CD14-positive monocyte (primary cell): Measurements from ENCODE around the gene GPR75. TPM values are rescaled to one million over a fixed set of nuclear protein-coding genes. Genes with fewer than 3 reads are reported as not detected.

Experiments
- DNase-seq, 3 donors: peaks; one replicate each; pipeline ENCODE4 v3.0.0-alpha.2; 2011 to 2022
- H2AFZ ChIP-seq: 2 replicates; pipeline ENCODE4 v1.6.0; 2012; ENCODE audit warnings: mild to moderate bottlenecking, low read depth, low read length, inconsistent platforms; ENCODE audit not compliant: insufficient read depth, poor library complexity, severe bottlenecking
- H3K27ac ChIP-seq, 2 donors: 1 replicate in 1 of 2; 2 replicates in 1 of 2; pipeline ENCODE4 v1.5.1; 2012 to 2013; ENCODE audit warnings: low read length in 2 of 2, control low read depth in 1 of 2, inconsistent platforms in 1 of 2, low read depth in 1 of 2, mild to moderate bottlenecking in 1 of 2
- H3K27me3 ChIP-seq, 2 donors: one replicate each; pipeline versions ENCODE4 v1.6.0 to v1.6.1; 2011 to 2013; ENCODE audit warnings: low read length in 2 of 2; ENCODE audit not compliant: control insufficient read depth in 2 of 2, insufficient read depth in 2 of 2
- H3K36me3 ChIP-seq, 2 donors: replicated peaks in 1 of 2; 1 replicate in 1 of 2; 2 replicates in 1 of 2; pipeline versions ENCODE4 v1.5.1 to v1.6.1; 2012 to 2013; ENCODE audit warnings: low read length in 2 of 2, control low read depth in 1 of 2, inconsistent platforms in 1 of 2, mild to moderate bottlenecking in 1 of 2; ENCODE audit not compliant: insufficient read depth in 2 of 2, control insufficient read depth in 1 of 2
- H3K4me1 ChIP-seq, 2 donors: 1 replicate in 1 of 2; 2 replicates in 1 of 2; pipeline versions ENCODE4 v1.5.1 to v1.6.1; 2012 to 2013; ENCODE audit warnings: low read length in 2 of 2, control low read depth in 1 of 2, inconsistent platforms in 1 of 2, mild to moderate bottlenecking in 1 of 2, moderate library complexity in 1 of 2; ENCODE audit not compliant: insufficient read depth in 2 of 2, control insufficient read depth in 1 of 2
- H3K4me2 ChIP-seq: replicated peaks from 2 replicates; pipeline ENCODE3; 2012; ENCODE audit warnings: low read length, moderate library complexity, mild to moderate bottlenecking; ENCODE audit not compliant: poor library complexity, severe bottlenecking; ENCODE audit errors: extremely low read depth
- H3K4me3 ChIP-seq, 3 experiments: fragments of 200-600 bp in 1 of 3; sonication (generic) in 1 of 3; replicated peaks in 1 of 3; 1 replicate in 2 of 3; 2 replicates in 1 of 3; pipeline ENCODE4 v1.5.1; 2011 to 2013; ENCODE audit warnings: low read length in 3 of 3, mild to moderate bottlenecking in 3 of 3, control low read depth in 2 of 3, low read depth in 2 of 3, inconsistent platforms in 1 of 3, moderate library complexity in 1 of 3
- H3K79me2 ChIP-seq: 2 replicates; pipeline ENCODE4 v1.6.0; 2012; ENCODE audit warnings: mild to moderate bottlenecking, control low read depth, inconsistent platforms, low read length, moderate library complexity; ENCODE audit not compliant: insufficient read depth
- H3K9ac ChIP-seq: 2 replicates; pipeline ENCODE4 v1.6.0; 2017; ENCODE audit warnings: low read length, mild to moderate bottlenecking; ENCODE audit not compliant: insufficient read depth, poor library complexity, severe bottlenecking
- H3K9me3 ChIP-seq, 2 donors: replicated peaks in 1 of 2; 1 replicate in 1 of 2; 2 replicates in 1 of 2; pipeline versions ENCODE4 v1.5.1 to v1.6.1; 2012 to 2013; ENCODE audit warnings: low read length in 2 of 2, control low read depth in 1 of 2; ENCODE audit not compliant: control insufficient read depth in 1 of 2, insufficient read depth in 1 of 2
- H4K20me1 ChIP-seq: 2 replicates; pipeline ENCODE4 v1.6.0; 2012; ENCODE audit warnings: mild to moderate bottlenecking, low read length, control low read depth, moderate library complexity; ENCODE audit not compliant: insufficient read depth
- H3K27ac Mint-ChIP-seq, 7 donors: one replicate each; pipeline ENCODE4 v1.8.0; 2020; ENCODE audit warnings: mild to moderate bottlenecking in 7 of 7, mixed read lengths in 7 of 7, moderate library complexity in 6 of 7, inconsistent platforms in 2 of 7
- H3K27me3 Mint-ChIP-seq, 3 donors: one replicate each; pipeline ENCODE4 v1.8.0; 2021 to 2022; ENCODE audit warnings: low read depth in 3 of 3, mild to moderate bottlenecking in 3 of 3, mixed read lengths in 3 of 3, moderate library complexity in 3 of 3, inconsistent platforms in 1 of 3
- H3K36me3 Mint-ChIP-seq, 2 donors: one replicate each; pipeline ENCODE4 v1.8.0; 2020; ENCODE audit warnings: mixed read lengths in 2 of 2, inconsistent platforms in 1 of 2, mild to moderate bottlenecking in 1 of 2
- H3K4me1 Mint-ChIP-seq: one replicate; pipeline ENCODE4 v1.8.0; 2020; ENCODE audit warnings: mild to moderate bottlenecking, mixed read lengths
- H3K4me3 Mint-ChIP-seq, 2 donors: one replicate each; pipeline ENCODE4 v1.8.0; 2020; ENCODE audit warnings: mild to moderate bottlenecking in 2 of 2, mixed read lengths in 2 of 2, moderate library complexity in 1 of 2
- H3K9me3 Mint-ChIP-seq, 7 donors: one replicate each; pipeline ENCODE4 v1.8.0; 2020 to 2022; ENCODE audit warnings: mixed read lengths in 7 of 7, mild to moderate bottlenecking in 6 of 7, moderate library complexity in 6 of 7, inconsistent platforms in 2 of 7
- CTCF ChIP-seq: fragments of 200-600 bp; IDR thresholded peaks from one replicate; pipeline ENCODE4 v1.8.0; 2022; ENCODE audit warnings: antibody characterized with exemption, mild to moderate bottlenecking
- WGBS: methylation state at CpG from one replicate; pipeline ENCODE4 v1.1.5; 2013; ENCODE audit warnings: missing lambda C conversion rate; ENCODE audit not compliant: insufficient coverage; 5-methylcytosine and 5-hydroxymethylcytosine counted together
- intact Hi-C, 2 donors: fragments of 100-400 bp; cut with micrococcal nuclease; formaldehyde crosslinking; loops; one replicate each; pipeline versions ENCODE4 v1.15.0 to v1.15.1; 2023
- polyA plus RNA-seq, 3 donors: library from polyadenylated mRNA; depleted of rRNA in 1 of 3; unstranded in 2 of 3; stranded (reverse) in 1 of 3; fragments of 300-500 nt in 2 of 3; fragments of >200 nt in 1 of 3; fragmentation: Illumina TruSeq in 2 of 3; gene quantifications; 1 replicate in 2 of 3; 2 replicates in 1 of 3; pipeline ENCODE4 v1.2.3, GENCODE V29; 2012 to 2021

The GPR75 gene
- polyA plus RNA-seq, 3 donors = 2.2 TPM; not detected in 2

- peaks cover 66 to 94% of the 10 kb centered on the region in 2 donors for H3K36me3 ChIP-seq
- no peaks in the 10 kb centered on the region for H3K27me3 Mint-ChIP-seq
- no peaks in the 10 kb centered on the region for H3K27me3 ChIP-seq
- no peaks in the 10 kb centered on the region for H3K4me1 ChIP-seq
- H3K9me3 Mint-ChIP-seq = peaks cover 0 to 2% (median 0%) of the 10 kb centered on the region in 7 donors
- no peak for TF ChIP-seq CTCF
- H3K4me1 Mint-ChIP-seq = no peaks in the 10 kb centered on the region
- no peak overlapping the region for H3K4me3 ChIP-seq
- no peaks in the 10 kb centered on the region for H3K79me2 ChIP-seq
- no peak overlapping the region for H3K4me2 ChIP-seq
- DNase-seq = no peak
- H4K20me1 ChIP-seq = no peaks in the 10 kb centered on the region
- H3K9ac ChIP-seq = no peak overlapping the region
- H3K9me3 ChIP-seq = no peaks in the 10 kb centered on the region
- H3K27ac Mint-ChIP-seq = no peak overlapping the region
- no peak overlapping the region for H3K4me3 Mint-ChIP-seq
- no peak overlapping the region for H2AFZ ChIP-seq
- intact Hi-C loops = loop anchor here in 1 of 2 donors (10.0 kb wide), 1 partner anchor 53 kb away; no protein-coding TSS in a partner anchor
- H3K36me3 Mint-ChIP-seq = peaks cover 69 to 89% of the 10 kb centered on the region in 2 donors
- no peak overlapping the region for H3K27ac ChIP-seq
Observed at GRCh38 chr2:53881986-53882385, 22.2 kb upstream of the GPR75 start.

DNA sequence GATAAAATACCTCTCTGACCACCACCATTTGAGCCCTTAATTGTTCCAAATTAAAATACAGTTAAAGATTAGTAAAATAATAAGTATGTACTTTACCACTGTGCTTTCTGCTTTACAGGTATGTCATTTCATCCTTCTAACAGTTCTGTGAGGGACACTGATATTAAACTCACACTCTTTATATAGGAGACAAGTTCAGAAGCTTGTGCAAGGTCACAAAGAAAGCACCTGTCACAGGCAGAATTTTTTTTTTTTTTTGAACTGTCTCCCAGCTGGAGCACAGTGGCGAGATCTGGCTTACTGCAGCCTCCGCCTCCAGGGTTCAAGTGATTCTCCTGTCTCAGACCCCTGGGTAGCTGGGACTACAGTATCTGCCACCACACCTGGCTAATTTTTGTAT, 21.6 kb upstream of the GPR75 start:
- peaks cover 0 to 2% (median 0%) of the 10 kb centered on the region in 7 donors for H3K9me3 Mint-ChIP-seq
- intact Hi-C loops = loop anchor here in 1 of 2 donors (10.0 kb wide), 1 partner anchor 53 kb away; no protein-coding TSS in a partner anchor
- no peak overlapping the region for H3K27ac ChIP-seq
- H4K20me1 ChIP-seq = no peaks in the 10 kb centered on the region
- no peak overlapping the region for H3K4me3 ChIP-seq
- no peaks in the 10 kb centered on the region for H3K27me3 ChIP-seq
- no peaks in the 10 kb centered on the region for H3K4me1 ChIP-seq
- H3K36me3 Mint-ChIP-seq = peaks cover 63 to 89% of the 10 kb centered on the region in 2 donors
- no peak overlapping the region for H3K27ac Mint-ChIP-seq
- TF ChIP-seq CTCF = no peak
- no peak for DNase-seq
- H3K4me2 ChIP-seq = no peak overlapping the region
- H2AFZ ChIP-seq = no peak overlapping the region
- H3K36me3 ChIP-seq = peaks cover 60 to 93% of the 10 kb centered on the region in 2 donors
- H3K4me1 Mint-ChIP-seq = no peaks in the 10 kb centered on the region
- H3K27me3 Mint-ChIP-seq = no peaks in the 10 kb centered on the region
- 100% methylated on average over 2 of the region's 2 CpGs for WGBS
- no peak overlapping the region for H3K4me3 Mint-ChIP-seq
- no peaks in the 10 kb centered on the region for H3K79me2 ChIP-seq
- H3K9ac ChIP-seq = no peak overlapping the region
- H3K9me3 ChIP-seq = no peaks in the 10 kb centered on the region
